Endodermal cell (in vitro differentiated cells): Measurements from ENCODE around the gene GPATCH1. TPM values are rescaled to one million over a fixed set of nuclear protein-coding genes. Genes with fewer than 3 reads are reported as not detected.
A peak's percentile ranks its signal among the peaks of the same experiment; 100 is the strongest.
"Not testable (repeated sequence)": the region's sequence is repeated elsewhere in the genome, so short reads cannot be mapped to it uniquely, and the experiment has no call there.

Source experiments
- DNase-seq: peaks from one replicate; pipeline ENCODE4 v3.0.0-alpha.2; 2017
- H3K27ac ChIP-seq: 2 replicates; pipeline ENCODE4 v1.5.1; 2013; ENCODE audit warnings: mild to moderate bottlenecking, low read depth, low read length, moderate library complexity
- H3K27me3 ChIP-seq: 2 replicates; pipeline ENCODE4 v1.6.1; 2013; ENCODE audit warnings: mild to moderate bottlenecking, low read length, moderate library complexity; ENCODE audit not compliant: insufficient read depth, control insufficient read depth, poor library complexity, severe bottlenecking
- H3K36me3 ChIP-seq: 2 replicates; pipeline ENCODE4 v1.7.0; 2013; ENCODE audit warnings: mild to moderate bottlenecking, low read length, moderate library complexity; ENCODE audit not compliant: control insufficient read depth, insufficient read depth
- H3K4me1 ChIP-seq: one replicate; pipeline ENCODE4 v1.7.0; 2013; ENCODE audit warnings: low read length; ENCODE audit not compliant: control insufficient read depth, insufficient read depth
- H3K4me3 ChIP-seq: 2 replicates; pipeline ENCODE4 v1.5.1; 2013; ENCODE audit warnings: mild to moderate bottlenecking, low read length, moderate library complexity
- H3K9ac ChIP-seq: 2 replicates; pipeline ENCODE4 v1.6.1; 2013; ENCODE audit warnings: mild to moderate bottlenecking, low read length, moderate library complexity; ENCODE audit not compliant: poor library complexity, severe bottlenecking; ENCODE audit errors: extremely low read depth
- H3K9me3 ChIP-seq: 2 replicates; pipeline ENCODE4 v1.6.1; 2013; ENCODE audit warnings: mild to moderate bottlenecking, low read length, moderate library complexity; ENCODE audit not compliant: control insufficient read depth
- H3K27ac Mint-ChIP-seq: 2 replicates; pipeline ENCODE4 v1.8.0; 2020; ENCODE audit warnings: mixed read lengths
- H3K27me3 Mint-ChIP-seq: 2 replicates; pipeline ENCODE4 v1.8.0; 2021; ENCODE audit warnings: mild to moderate bottlenecking, mixed read lengths; ENCODE audit not compliant: insufficient read depth
- H3K36me3 Mint-ChIP-seq: 2 replicates; pipeline ENCODE4 v1.8.0; 2020; ENCODE audit warnings: low read depth, mixed read lengths
- H3K4me1 Mint-ChIP-seq: 2 replicates; pipeline ENCODE4 v1.8.0; 2020; ENCODE audit warnings: mixed read lengths
- H3K4me3 Mint-ChIP-seq: 2 replicates; pipeline ENCODE4 v1.8.0; 2020; ENCODE audit warnings: mild to moderate bottlenecking, moderate library complexity, mixed read lengths
- H3K9me3 Mint-ChIP-seq: 2 replicates; pipeline ENCODE4 v1.8.0; 2020; ENCODE audit warnings: mild to moderate bottlenecking, mixed read lengths
- WGBS, 2 experiments: methylation state at CpG; one replicate each; pipeline versions ENCODE4 v1.1.5 to v1.1.7; 2013; ENCODE audit warnings: missing lambda C conversion rate in 2 of 2, mixed read lengths in 1 of 2; ENCODE audit not compliant: insufficient coverage in 1 of 2, insufficient read length in 1 of 2; 5-methylcytosine and 5-hydroxymethylcytosine counted together
- total RNA-seq, 2 donors: library from RNA; stranded (reverse); fragmentation: NEBNext Ultra II Directional in 1 of 2; extraction: Animal tissue kit (Norgen Biotek cat#: 25700) in 1 of 2; gene quantifications; 2 replicates in 1 of 2; 3 replicates in 1 of 2; pipeline ENCODE4 v1.2.1, GENCODE V29; 2021
- TF ChIP-seq, protein P1 (sequence below): fragments of 200-600 bp; sonication (generic); conservative IDR thresholded peaks from 2 replicates; pipeline ENCODE4 v1.5.0; 2021; ENCODE audit warnings: antibody characterized with exemption, mild to moderate bottlenecking

The GPATCH1 gene
- total RNA-seq, 2 donors from 2014 or later: 10.1 to 11.2 TPM

DNA sequence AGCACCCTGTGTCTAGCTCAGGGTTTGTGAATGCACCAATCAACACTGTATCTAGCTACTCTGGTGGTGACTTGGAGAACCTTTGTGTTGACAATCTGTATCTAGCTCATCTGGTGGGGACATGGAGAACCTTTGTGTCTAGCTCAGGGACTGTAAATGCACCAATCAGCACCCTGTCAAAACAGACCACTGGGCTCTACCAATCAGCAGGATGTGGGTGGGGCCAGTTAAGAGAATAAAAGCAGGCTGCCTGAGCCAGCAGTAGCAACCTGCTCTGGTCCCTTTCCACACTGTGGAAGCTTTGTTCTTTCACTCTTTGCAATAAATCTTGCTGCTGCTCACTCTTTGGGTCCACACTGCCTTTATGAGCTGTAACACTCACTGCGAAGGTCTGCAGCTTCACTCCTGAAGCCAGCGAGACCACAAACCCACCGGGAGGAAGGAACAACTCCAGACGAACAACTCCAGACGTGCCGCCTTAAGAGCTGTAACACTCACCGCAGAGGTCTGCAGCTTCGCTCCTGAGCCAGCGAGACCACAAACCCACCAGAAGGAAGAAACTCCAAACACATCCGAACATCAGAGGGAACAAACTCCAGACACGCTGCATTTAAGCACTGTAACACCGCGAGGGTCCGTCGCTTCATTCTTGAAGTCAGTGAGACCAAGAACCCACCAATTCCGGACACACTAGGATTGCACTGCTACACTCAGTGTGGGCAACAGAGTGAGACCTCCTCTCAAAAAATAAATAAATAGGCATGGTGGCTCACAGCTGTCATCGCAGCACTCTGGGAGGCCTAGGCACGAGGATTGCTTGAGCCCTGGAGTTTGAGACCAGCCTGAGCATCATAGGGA is 43.6 kb upstream of the GPATCH1 start:
- 88 to 96% methylated on average over 14 to 18 of the region's 18 CpGs for WGBS, 2 experiments

DNA sequence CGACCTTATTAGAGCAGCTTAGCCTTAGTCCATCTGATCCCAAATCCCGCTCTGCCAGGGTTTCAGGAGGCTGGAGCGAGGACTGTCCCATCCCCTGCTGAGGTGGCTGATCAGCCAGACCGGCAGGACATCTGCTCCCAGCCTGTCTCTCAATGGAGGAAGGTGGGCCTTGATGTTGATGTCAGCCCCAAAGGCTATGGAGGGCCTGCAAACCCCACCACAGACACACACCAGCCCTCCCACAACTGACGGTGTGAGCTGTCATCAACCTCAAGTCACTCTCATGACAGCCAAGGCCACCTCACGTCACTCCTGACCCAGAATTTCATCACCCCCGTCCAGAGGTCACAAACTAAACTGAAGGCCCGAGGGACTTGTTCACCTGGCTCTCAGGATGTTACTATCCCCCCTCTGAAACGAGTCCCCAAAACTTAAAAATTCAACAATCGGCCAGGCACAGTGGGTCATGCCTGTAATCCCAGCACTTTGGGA is 41.8 kb upstream of the GPATCH1 start:
- no peaks in the 10 kb centered on the region for H3K27me3 ChIP-seq
- DNase-seq: no peak
- peak overlapping the region; percentile 59 for H3K27ac Mint-ChIP-seq
- H3K27me3 Mint-ChIP-seq: no peaks in the 10 kb centered on the region
- H3K4me1 Mint-ChIP-seq: peaks cover 13% of the 10 kb centered on the region
- H3K4me1 ChIP-seq: no peaks in the 10 kb centered on the region
- H3K9me3 Mint-ChIP-seq: peaks cover 20% of the 10 kb centered on the region
- 87 to 90% methylated on average over 7 to 10 of the region's 10 CpGs for WGBS, 2 experiments
- no peak overlapping the region for H3K4me3 ChIP-seq
- H3K36me3 Mint-ChIP-seq: peaks cover 51% of the 10 kb centered on the region
- no peak overlapping the region for H3K9ac ChIP-seq
- TF ChIP-seq, protein P1, sequence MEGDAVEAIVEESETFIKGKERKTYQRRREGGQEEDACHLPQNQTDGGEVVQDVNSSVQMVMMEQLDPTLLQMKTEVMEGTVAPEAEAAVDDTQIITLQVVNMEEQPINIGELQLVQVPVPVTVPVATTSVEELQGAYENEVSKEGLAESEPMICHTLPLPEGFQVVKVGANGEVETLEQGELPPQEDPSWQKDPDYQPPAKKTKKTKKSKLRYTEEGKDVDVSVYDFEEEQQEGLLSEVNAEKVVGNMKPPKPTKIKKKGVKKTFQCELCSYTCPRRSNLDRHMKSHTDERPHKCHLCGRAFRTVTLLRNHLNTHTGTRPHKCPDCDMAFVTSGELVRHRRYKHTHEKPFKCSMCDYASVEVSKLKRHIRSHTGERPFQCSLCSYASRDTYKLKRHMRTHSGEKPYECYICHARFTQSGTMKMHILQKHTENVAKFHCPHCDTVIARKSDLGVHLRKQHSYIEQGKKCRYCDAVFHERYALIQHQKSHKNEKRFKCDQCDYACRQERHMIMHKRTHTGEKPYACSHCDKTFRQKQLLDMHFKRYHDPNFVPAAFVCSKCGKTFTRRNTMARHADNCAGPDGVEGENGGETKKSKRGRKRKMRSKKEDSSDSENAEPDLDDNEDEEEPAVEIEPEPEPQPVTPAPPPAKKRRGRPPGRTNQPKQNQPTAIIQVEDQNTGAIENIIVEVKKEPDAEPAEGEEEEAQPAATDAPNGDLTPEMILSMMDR: no peak
- no peak overlapping the region for H3K27ac ChIP-seq
- peaks cover 52% of the 10 kb centered on the region for H3K36me3 ChIP-seq
- H3K9me3 ChIP-seq: peaks cover 5% of the 10 kb centered on the region
- no peak overlapping the region for H3K4me3 Mint-ChIP-seq

More for the DNA sequence above, 43.6 kb upstream of the GPATCH1 start:
- H3K27me3 Mint-ChIP-seq, H3K9me3 ChIP-seq, H3K27ac ChIP-seq, DNase-seq, H3K4me3 ChIP-seq, H3K4me3 Mint-ChIP-seq, H3K4me1 ChIP-seq, H3K9ac ChIP-seq, H3K27me3 ChIP-seq: not testable (repeated sequence)
- Mint-ChIP-seq H3K4me1 (peaks cover 20% of the 10 kb centered on the region), H3K36me3 (peaks cover 40% of the 10 kb centered on the region), H3K9me3 (peaks cover 20% of the 10 kb centered on the region), H3K27ac (peak overlapping the region; percentile 14)
- H3K36me3 ChIP-seq: peaks cover 40% of the 10 kb centered on the region

DNA sequence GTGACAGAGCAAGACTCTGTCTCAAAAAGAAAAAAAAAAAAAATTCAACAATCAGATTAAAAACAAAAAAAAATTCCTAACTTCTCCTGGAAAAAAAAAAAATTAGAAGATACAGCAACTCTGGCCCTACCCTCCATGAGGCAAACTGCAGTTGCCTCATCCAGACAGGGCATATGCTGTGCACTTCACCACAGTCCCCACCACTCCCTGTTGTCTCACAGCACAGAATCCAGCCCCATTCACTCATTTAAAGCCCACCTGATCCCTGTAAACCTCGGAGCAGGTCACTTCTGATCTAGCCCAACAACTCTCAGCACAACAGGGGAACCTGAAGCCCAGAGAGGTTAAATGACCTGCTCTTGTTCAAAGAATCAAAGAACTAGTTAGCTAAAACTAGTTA is 41.2 kb upstream of the GPATCH1 start:
- Mint-ChIP-seq H3K36me3 (peaks cover 52% of the 10 kb centered on the region), H3K4me3 (no peak overlapping the region), H3K27ac (peak overlapping the region; percentile 69), H3K4me1 (peaks cover 13% of the 10 kb centered on the region), H3K27me3 (no peaks in the 10 kb centered on the region), H3K9me3 (peaks cover 20% of the 10 kb centered on the region)
- H3K4me3 ChIP-seq: no peak overlapping the region
- TF ChIP-seq, protein P1: no peak
- no peak overlapping the region for H3K9ac ChIP-seq
- DNase-seq: no peak
- H3K27me3 ChIP-seq: no peaks in the 10 kb centered on the region
- 95% methylated on average over 1 of the region's 1 CpG; no CpG with 5 or more reads in 1 of the 2 experiments for WGBS, 2 experiments
- H3K9me3 ChIP-seq: peaks cover 5% of the 10 kb centered on the region
- no peaks in the 10 kb centered on the region for H3K4me1 ChIP-seq
- H3K36me3 ChIP-seq: peaks cover 52% of the 10 kb centered on the region
- no peak overlapping the region for H3K27ac ChIP-seq
